Neural cell (in vitro differentiated cells): Measurements from ENCODE around the gene GNE. TPM values are rescaled to one million over a fixed set of nuclear protein-coding genes. Genes with fewer than 3 reads are reported as not detected.

Experiments
- H2AFZ ChIP-seq: fragments of 200-600, 300-800 bp; sonication (generic), shearing (Covaris generic); 2 replicates; pipeline ENCODE4 v1.6.0; 2014; ENCODE audit warnings: low read depth, mild to moderate bottlenecking, antibody characterized with exemption, low read length, moderate library complexity
- H3F3A ChIP-seq: fragments of 200-600 bp; shearing (Covaris generic); 2 replicates; pipeline ENCODE4 v1.6.1; 2016; ENCODE audit warnings: mild to moderate bottlenecking, moderate library complexity, mixed read lengths, antibody characterized with exemption, low read length; ENCODE audit not compliant: insufficient read depth, poor library complexity, severe bottlenecking
- H3K27ac ChIP-seq: fragments of 200-600, 300-800 bp; sonication (generic), shearing (Covaris generic); 2 replicates; pipeline ENCODE4 v1.5.1; 2014; ENCODE audit warnings: mild to moderate bottlenecking, low read length, moderate library complexity
- H3K27me3 ChIP-seq: fragments of 300-800, 200-600 bp; sonication (generic), shearing (Covaris generic); 2 replicates; pipeline ENCODE4 v1.6.0; 2014; ENCODE audit warnings: mild to moderate bottlenecking, low read depth, low read length, moderate library complexity; ENCODE audit not compliant: insufficient read depth
- H3K36me3 ChIP-seq: fragments of 300-800, 200-600 bp; sonication (generic), shearing (Covaris generic); 2 replicates; pipeline ENCODE4 v1.5.1; 2014; ENCODE audit warnings: mild to moderate bottlenecking, antibody characterized with exemption, low read length, moderate library complexity; ENCODE audit not compliant: insufficient read depth
- H3K4me2 ChIP-seq: fragments of 300-800, 200-600 bp; sonication (generic), shearing (Covaris generic); 2 replicates; pipeline ENCODE4 v1.6.0; 2014; ENCODE audit warnings: mild to moderate bottlenecking, low read length
- H3K4me3 ChIP-seq: fragments of 300-800, 200-600 bp; sonication (generic), shearing (Covaris generic); 2 replicates; pipeline ENCODE4 v1.5.1; 2014; ENCODE audit warnings: mild to moderate bottlenecking, low read length, moderate library complexity
- H3K79me2 ChIP-seq: fragments of 200-600 bp; shearing (Covaris generic); replicated peaks from 2 replicates; pipeline ENCODE4 v1.6.0; 2014; ENCODE audit warnings: mild to moderate bottlenecking, low read length, moderate library complexity; ENCODE audit not compliant: insufficient read depth
- H3K9ac ChIP-seq: fragments of 300-800, 200-600 bp; sonication (generic), shearing (Covaris generic); 2 replicates; pipeline ENCODE4 v1.6.1; 2016; ENCODE audit warnings: mild to moderate bottlenecking, low read length, mixed read lengths
- H3K9me2 ChIP-seq: fragments of 200-600 bp; shearing (Covaris generic); 2 replicates; pipeline ENCODE4 v1.6.1; 2016; ENCODE audit warnings: mild to moderate bottlenecking, low read length, mixed read lengths; ENCODE audit not compliant: insufficient read depth
- H3K9me3 ChIP-seq: fragments of 200-600, 300-800 bp; sonication (generic), shearing (Covaris generic); 2 replicates; pipeline ENCODE4 v1.6.1; 2016; ENCODE audit warnings: mild to moderate bottlenecking, mixed run types, low read length, moderate library complexity, mixed read lengths
- H4K20me1 ChIP-seq: fragments of 200-600 bp; shearing (Covaris generic); 2 replicates; pipeline ENCODE4 v1.6.1; 2016; ENCODE audit warnings: mild to moderate bottlenecking, mixed run types; ENCODE audit not compliant: insufficient read depth
- EP300 ChIP-seq: fragments of 450-650 bp; conservative IDR thresholded peaks from 2 replicates; pipeline ENCODE4 v1.6.1; 2014; ENCODE audit warnings: antibody characterized with exemption, mild to moderate bottlenecking, moderate library complexity; ENCODE audit not compliant: poor library complexity, severe bottlenecking
- EZH2 ChIP-seq: fragments of 200-600, 300-800 bp; shearing (Covaris generic), sonication (generic); IDR thresholded peaks from 2 replicates; pipeline ENCODE4 v1.6.1; 2014; ENCODE audit warnings: antibody characterized with exemption, low read length, borderline replicate concordance, mild to moderate bottlenecking; ENCODE audit not compliant: insufficient read depth, poor library complexity, severe bottlenecking
- MXI1 ChIP-seq: fragments of 450-650 bp; conservative IDR thresholded peaks from 2 replicates; pipeline ENCODE4 v1.6.1; 2014; ENCODE audit warnings: antibody characterized with exemption, mild to moderate bottlenecking; ENCODE audit not compliant: poor library complexity, severe bottlenecking
- POLR2AphosphoS5 ChIP-seq: IDR thresholded peaks from 2 replicates; pipeline ENCODE4 v1.6.1; 2012
- RAD21 ChIP-seq: fragments of 450-650 bp; conservative IDR thresholded peaks from 2 replicates; pipeline ENCODE4 v1.6.1; 2014; ENCODE audit warnings: antibody characterized with exemption, mild to moderate bottlenecking, moderate library complexity
- SMC3 ChIP-seq: fragments of 450-650 bp; conservative IDR thresholded peaks from 2 replicates; pipeline ENCODE4 v1.6.1; 2014; ENCODE audit warnings: antibody characterized with exemption, mild to moderate bottlenecking, moderate library complexity; ENCODE audit not compliant: poor library complexity
- TAF1 ChIP-seq: IDR thresholded peaks from 2 replicates; pipeline ENCODE4 v1.6.1; 2012; ENCODE audit warnings: low read depth
- polyA plus RNA-seq: library from polyadenylated mRNA; depleted of rRNA; stranded (reverse); fragments of >200 nt; gene quantifications from 2 replicates; pipeline ENCODE4 v1.2.3, GENCODE V29; 2014
- TF ChIP-seq, protein P1 (sequence below): IDR thresholded peaks from 2 replicates; pipeline ENCODE4 v1.6.1; 2012; ENCODE audit warnings: borderline replicate concordance
- TF ChIP-seq, protein P2 (sequence below): fragments of 450-650 bp; IDR thresholded peaks from 2 replicates; pipeline ENCODE4 v1.5.1; 2014; ENCODE audit warnings: antibody characterized with exemption, mild to moderate bottlenecking, moderate library complexity; ENCODE audit not compliant: poor library complexity, severe bottlenecking

Gene GNE
- polyA plus RNA-seq, 1 donor from 2014 or later = 22.7 TPM

DNA sequence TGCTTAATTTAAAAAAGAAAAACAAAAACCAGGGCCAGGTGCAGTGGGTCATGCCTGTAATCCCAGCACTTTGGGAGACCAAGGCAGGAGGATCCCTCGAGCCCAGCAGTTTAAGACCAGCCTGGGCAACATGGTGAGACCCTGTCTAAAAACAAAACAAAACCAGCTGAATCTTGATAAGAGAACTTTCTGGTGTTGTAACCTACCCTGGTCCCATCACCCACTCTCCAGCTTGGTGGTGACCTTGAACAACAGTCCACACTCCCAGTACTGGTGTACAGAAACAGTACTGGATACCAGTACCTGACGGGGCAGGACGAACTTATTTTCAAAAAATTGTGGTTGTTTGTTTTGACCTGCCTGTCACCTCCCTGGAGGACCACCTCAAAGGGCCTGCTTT is 36.6 kb downstream of the GNE start:
- Histone ChIP-seq H3K4me2 (no peak overlapping the region), H3K36me3 (peaks cover 12% of the 10 kb centered on the region), H3K9me3 (no peaks in the 10 kb centered on the region), H3F3A (no peaks in the 10 kb centered on the region), H3K79me2 (no peaks in the 10 kb centered on the region), H2AFZ (no peak overlapping the region), H4K20me1 (no peaks in the 10 kb centered on the region), H3K9ac (no peak overlapping the region), H3K27me3 (no peaks in the 10 kb centered on the region), H3K27ac (no peak overlapping the region), H3K4me3 (no peak overlapping the region), H3K9me2 (no peaks in the 10 kb centered on the region)
- TF ChIP-seq, protein P1, sequence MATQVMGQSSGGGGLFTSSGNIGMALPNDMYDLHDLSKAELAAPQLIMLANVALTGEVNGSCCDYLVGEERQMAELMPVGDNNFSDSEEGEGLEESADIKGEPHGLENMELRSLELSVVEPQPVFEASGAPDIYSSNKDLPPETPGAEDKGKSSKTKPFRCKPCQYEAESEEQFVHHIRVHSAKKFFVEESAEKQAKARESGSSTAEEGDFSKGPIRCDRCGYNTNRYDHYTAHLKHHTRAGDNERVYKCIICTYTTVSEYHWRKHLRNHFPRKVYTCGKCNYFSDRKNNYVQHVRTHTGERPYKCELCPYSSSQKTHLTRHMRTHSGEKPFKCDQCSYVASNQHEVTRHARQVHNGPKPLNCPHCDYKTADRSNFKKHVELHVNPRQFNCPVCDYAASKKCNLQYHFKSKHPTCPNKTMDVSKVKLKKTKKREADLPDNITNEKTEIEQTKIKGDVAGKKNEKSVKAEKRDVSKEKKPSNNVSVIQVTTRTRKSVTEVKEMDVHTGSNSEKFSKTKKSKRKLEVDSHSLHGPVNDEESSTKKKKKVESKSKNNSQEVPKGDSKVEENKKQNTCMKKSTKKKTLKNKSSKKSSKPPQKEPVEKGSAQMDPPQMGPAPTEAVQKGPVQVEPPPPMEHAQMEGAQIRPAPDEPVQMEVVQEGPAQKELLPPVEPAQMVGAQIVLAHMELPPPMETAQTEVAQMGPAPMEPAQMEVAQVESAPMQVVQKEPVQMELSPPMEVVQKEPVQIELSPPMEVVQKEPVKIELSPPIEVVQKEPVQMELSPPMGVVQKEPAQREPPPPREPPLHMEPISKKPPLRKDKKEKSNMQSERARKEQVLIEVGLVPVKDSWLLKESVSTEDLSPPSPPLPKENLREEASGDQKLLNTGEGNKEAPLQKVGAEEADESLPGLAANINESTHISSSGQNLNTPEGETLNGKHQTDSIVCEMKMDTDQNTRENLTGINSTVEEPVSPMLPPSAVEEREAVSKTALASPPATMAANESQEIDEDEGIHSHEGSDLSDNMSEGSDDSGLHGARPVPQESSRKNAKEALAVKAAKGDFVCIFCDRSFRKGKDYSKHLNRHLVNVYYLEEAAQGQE = no peak

- Histone ChIP-seq H3K4me3 (no peak overlapping the region), H3F3A (no peaks in the 10 kb centered on the region), H3K9ac (no peak overlapping the region), H3K27me3 (no peaks in the 10 kb centered on the region), H3K9me3 (no peaks in the 10 kb centered on the region), H3K4me2 (no peak overlapping the region), H3K9me2 (no peaks in the 10 kb centered on the region), H4K20me1 (no peaks in the 10 kb centered on the region), H3K36me3 (peaks cover 13% of the 10 kb centered on the region), H3K27ac (no peak overlapping the region), H2AFZ (no peak overlapping the region), H3K79me2 (no peaks in the 10 kb centered on the region)
- TF ChIP-seq TAF1 = no peak
- TF ChIP-seq, protein P1 = no peak
- no peak for TF ChIP-seq MXI1
- TF ChIP-seq SMC3 = no peak
- TF ChIP-seq EZH2 = no peak
- TF ChIP-seq POLR2AphosphoS5 = no peak
- TF ChIP-seq EP300 = no peak
- no peak for TF ChIP-seq RAD21
- TF ChIP-seq, protein P2, sequence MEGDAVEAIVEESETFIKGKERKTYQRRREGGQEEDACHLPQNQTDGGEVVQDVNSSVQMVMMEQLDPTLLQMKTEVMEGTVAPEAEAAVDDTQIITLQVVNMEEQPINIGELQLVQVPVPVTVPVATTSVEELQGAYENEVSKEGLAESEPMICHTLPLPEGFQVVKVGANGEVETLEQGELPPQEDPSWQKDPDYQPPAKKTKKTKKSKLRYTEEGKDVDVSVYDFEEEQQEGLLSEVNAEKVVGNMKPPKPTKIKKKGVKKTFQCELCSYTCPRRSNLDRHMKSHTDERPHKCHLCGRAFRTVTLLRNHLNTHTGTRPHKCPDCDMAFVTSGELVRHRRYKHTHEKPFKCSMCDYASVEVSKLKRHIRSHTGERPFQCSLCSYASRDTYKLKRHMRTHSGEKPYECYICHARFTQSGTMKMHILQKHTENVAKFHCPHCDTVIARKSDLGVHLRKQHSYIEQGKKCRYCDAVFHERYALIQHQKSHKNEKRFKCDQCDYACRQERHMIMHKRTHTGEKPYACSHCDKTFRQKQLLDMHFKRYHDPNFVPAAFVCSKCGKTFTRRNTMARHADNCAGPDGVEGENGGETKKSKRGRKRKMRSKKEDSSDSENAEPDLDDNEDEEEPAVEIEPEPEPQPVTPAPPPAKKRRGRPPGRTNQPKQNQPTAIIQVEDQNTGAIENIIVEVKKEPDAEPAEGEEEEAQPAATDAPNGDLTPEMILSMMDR = no peak
Measured at GRCh38 chr9:36218411-36218901, 39.8 kb downstream of the GNE start.
